HepG2 (cell line): ENCODE results near the gene CCDC83. TPM values are rescaled to one million over a fixed set of nuclear protein-coding genes. Genes with fewer than 3 reads are reported as not detected.

Experiments used
- ATAC-seq: fragments of 200-7000 bp; cut with Tn5 transposase; 3 replicates; pipeline ENCODE4 v1.9.1; 2020; ENCODE audit warnings: mild to moderate bottlenecking, moderate library complexity
- BruUV-seq: library from RNA; stranded (reverse); fragments of 400-500 nt; replicated peaks from 2 replicates; lab custom pipeline; 2021; lab: Mats Ljungman, UMichigan
- CTCF ChIA-PET: fragments of 300-600 bp; formaldehyde crosslinking; extraction: SDS; loops from one replicate; lab custom pipeline; 2021; ENCODE audit warnings: low total read pairs, inconsistent platforms, low intra/inter-chr PET ratio; lab: Yijun Ruan, JAX
- POLR2A ChIA-PET: fragments of 350-600 bp; sonication (Branson Sonifier 250); formaldehyde crosslinking; loops from one replicate; lab custom pipeline; 2020; ENCODE audit warnings: antibody characterized with exemption, inconsistent platforms; lab: Yijun Ruan, JAX
- DNase-seq: peaks from one replicate; pipeline ENCODE4 v3.0.0-alpha.2; 2015; ENCODE audit warnings: low spot score
- FAIRE-seq: peaks from 3 replicates; lab custom pipeline; 2011; peaks lifted over from hg19 to GRCh38; lab: Jason Lieb, UNC
- H2AFZ ChIP-seq: one replicate; pipeline ENCODE4 v1.6.1; 2011; ENCODE audit warnings: low read length, inconsistent platforms
- H3K27ac ChIP-seq: fragments of 300-600 bp; 3 replicates; pipeline ENCODE4 v1.8.0; 2011; ENCODE audit warnings: mixed run types, mild to moderate bottlenecking, mixed read lengths, low read length, inconsistent platforms; ENCODE audit not compliant: insufficient read depth; ENCODE audit errors: extremely low read length
- H3K27me3 ChIP-seq, 2 experiments: fragments of 200-600 bp in 1 of 2; 2 replicates in 1 of 2; 3 replicates in 1 of 2; pipeline versions ENCODE4 v1.6.0 to v1.8.0; 2011; ENCODE audit warnings: low read length in 2 of 2, mild to moderate bottlenecking in 2 of 2, moderate library complexity in 2 of 2, inconsistent platforms in 1 of 2; ENCODE audit not compliant: insufficient read depth in 2 of 2, control insufficient read depth in 1 of 2
- H3K36me3 ChIP-seq, 2 experiments: fragments of 200-600 bp in 1 of 2; replicated peaks in 1 of 2; 2 replicates in 1 of 2; 3 replicates in 1 of 2; pipeline versions ENCODE4 v1.5.1 to v1.8.0; 2011; ENCODE audit warnings: low read length in 2 of 2, inconsistent platforms in 1 of 2; ENCODE audit not compliant: insufficient read depth in 2 of 2, control insufficient read depth in 1 of 2
- H3K4me1 ChIP-seq: 2 replicates; pipeline ENCODE4 v1.5.1; 2012; ENCODE audit warnings: low read length, inconsistent platforms; ENCODE audit not compliant: insufficient read depth
- H3K4me2 ChIP-seq: 2 replicates; pipeline ENCODE4 v1.6.0; 2011; ENCODE audit warnings: low read depth, low read length, inconsistent platforms
- H3K4me3 ChIP-seq, 3 experiments: fragments of 200-600 bp in 1 of 3; sonication (generic), shearing (Covaris generic) in 1 of 3; replicated peaks in 1 of 3; 2 replicates each; pipeline ENCODE4 v1.5.1; 2011 to 2016; ENCODE audit warnings: low read length in 3 of 3, inconsistent platforms in 2 of 3, low read depth in 2 of 3, mild to moderate bottlenecking in 2 of 3, control low read depth in 1 of 3, mixed read lengths in 1 of 3; ENCODE audit not compliant: insufficient read depth in 1 of 3
- H3K79me2 ChIP-seq: one replicate; pipeline ENCODE4 v1.6.1; 2011; ENCODE audit warnings: low read length, inconsistent platforms; ENCODE audit not compliant: insufficient read depth
- H3K9ac ChIP-seq: 2 replicates; pipeline ENCODE4 v1.6.0; 2011; ENCODE audit warnings: mild to moderate bottlenecking, low read depth, low read length, inconsistent platforms; ENCODE audit not compliant: insufficient read depth
- H3K9me3 ChIP-seq: 2 replicates; pipeline ENCODE4 v1.5.1; 2012; ENCODE audit warnings: mild to moderate bottlenecking, low read length
- H4K20me1 ChIP-seq: 2 replicates; pipeline ENCODE4 v1.6.0; 2011; ENCODE audit warnings: inconsistent platforms, mild to moderate bottlenecking, low read length, moderate library complexity; ENCODE audit not compliant: insufficient read depth
- BORCS8-MEF2B ChIP-seq: sonication (generic); formaldehyde crosslinking; IDR thresholded peaks from 2 replicates; pipeline ENCODE4 v1.8.0; 2022; ENCODE audit warnings: mild to moderate bottlenecking, missing genetic modification reagents
- DMAP1 ChIP-seq: IDR thresholded peaks from 2 replicates; pipeline ENCODE4 v1.6.1; 2016
- ERF ChIP-seq: IDR thresholded peaks from 2 replicates; pipeline ENCODE4 v1.6.1; 2018; ENCODE audit warnings: missing biosample characterization, missing genetic modification reagents
- GLI4 ChIP-seq: sonication (generic); formaldehyde crosslinking; IDR thresholded peaks from 2 replicates; pipeline ENCODE4 v1.5.1; 2020; ENCODE audit warnings: missing genetic modification reagents, mild to moderate bottlenecking, moderate library complexity, borderline replicate concordance
- PRPF4 ChIP-seq: fragments of 200-400 bp; formaldehyde crosslinking; IDR thresholded peaks from 2 replicates; pipeline ENCODE4 v1.6.1; 2016; ENCODE audit warnings: low read length, low read depth; ENCODE audit not compliant: poor library complexity, severe bottlenecking
- TCF12 ChIP-seq, 2 experiments: fragments of 450-650 bp in 1 of 2; sonication (generic) in 1 of 2; formaldehyde crosslinking in 1 of 2; IDR thresholded peaks; 2 replicates each; pipeline versions ENCODE4 v1.6.1 to v1.8.0; 2017 to 2022; ENCODE audit warnings: antibody characterized with exemption in 1 of 2, mild to moderate bottlenecking in 1 of 2, missing genetic modification reagents in 1 of 2, moderate library complexity in 1 of 2
- ZNF12 ChIP-seq: sonication (generic); formaldehyde crosslinking; IDR thresholded peaks from 2 replicates; pipeline ENCODE4 v1.5.0; 2020; ENCODE audit warnings: missing genetic modification reagents
- ZNF17 ChIP-seq: sonication (generic); formaldehyde crosslinking; IDR thresholded peaks from 2 replicates; pipeline ENCODE4 v1.5.0; 2020; ENCODE audit warnings: mild to moderate bottlenecking, missing genetic modification reagents
- ZNF225 ChIP-seq: sonication (generic); formaldehyde crosslinking; IDR thresholded peaks from 2 replicates; pipeline ENCODE4 v1.4.0; 2020; ENCODE audit warnings: mild to moderate bottlenecking, missing genetic modification reagents
- ZNF235 ChIP-seq: sonication (generic); formaldehyde crosslinking; IDR thresholded peaks from 2 replicates; pipeline ENCODE4 v1.8.1; 2023; ENCODE audit warnings: mild to moderate bottlenecking, missing genetic modification reagents, borderline replicate concordance
- ZSCAN9 ChIP-seq: IDR thresholded peaks from 2 replicates; pipeline ENCODE4 v1.6.1; 2016; ENCODE audit warnings: borderline replicate concordance
- WGBS: methylation state at CpG from one replicate; pipeline ENCODE4 v1.1.6; 2017; ENCODE audit warnings: low lambda C conversion rate; 5-methylcytosine and 5-hydroxymethylcytosine counted together
- in situ Hi-C: cut with HindIII; loops from 2 replicates; pipeline ENCODE4 v1.10.0; 2017; ENCODE audit warnings: low pct_unique_long_range_greater_than_20kb; ENCODE audit not compliant: extremely low pct_ligation_motif_present
- intact Hi-C: fragments of 100-400 bp; cut with micrococcal nuclease; formaldehyde crosslinking; loops from one replicate; pipeline ENCODE4 v1.10.0; 2022; ENCODE audit not compliant: unreplicated experiment
- polyA plus RNA-seq, 8 experiments: library from polyadenylated mRNA; depleted of rRNA in 3 of 8; stranded (reverse) in 7 of 8; unstranded in 1 of 8; fragments of >200 nt; fragmentation: Illumina TruSeq in 4 of 8; extraction: Trizol in 4 of 8; gene quantifications; 2 replicates each; pipeline versions ENCODE4 v1.2.1 to v1.2.3, GENCODE V29; 2011 to 2016; ENCODE audit warnings: low read depth in 4 of 8, missing spikeins in 1 of 8, mixed read lengths in 1 of 8; ENCODE audit not compliant: insufficient read depth in 1 of 8
- total RNA-seq, 5 experiments: library from RNA; depleted of rRNA; stranded (reverse); fragments of >200 nt; fragmentation: Illumina TruSeq; extraction: Trizol; gene quantifications; 2 replicates each; pipeline ENCODE4 v1.2.3, GENCODE V29; 2016; ENCODE audit warnings: low read depth in 1 of 5
- TF ChIP-seq, protein P1 (sequence below): sonication (generic); formaldehyde crosslinking; IDR thresholded peaks from 2 replicates; pipeline ENCODE4 v1.5.1; 2020; ENCODE audit warnings: missing genetic modification reagents, mild to moderate bottlenecking, borderline replicate concordance
- TF ChIP-seq, protein P2 (sequence below): sonication (generic); formaldehyde crosslinking; IDR thresholded peaks from 2 replicates; pipeline ENCODE4 v1.4.0; 2020; ENCODE audit warnings: missing genetic modification reagents

The CCDC83 gene
- total and polyA plus RNA-seq, 2 of the 13 experiments (the other 11 are each of a cell fraction or from before 2014, with no cell fraction given): not detected

DNA sequence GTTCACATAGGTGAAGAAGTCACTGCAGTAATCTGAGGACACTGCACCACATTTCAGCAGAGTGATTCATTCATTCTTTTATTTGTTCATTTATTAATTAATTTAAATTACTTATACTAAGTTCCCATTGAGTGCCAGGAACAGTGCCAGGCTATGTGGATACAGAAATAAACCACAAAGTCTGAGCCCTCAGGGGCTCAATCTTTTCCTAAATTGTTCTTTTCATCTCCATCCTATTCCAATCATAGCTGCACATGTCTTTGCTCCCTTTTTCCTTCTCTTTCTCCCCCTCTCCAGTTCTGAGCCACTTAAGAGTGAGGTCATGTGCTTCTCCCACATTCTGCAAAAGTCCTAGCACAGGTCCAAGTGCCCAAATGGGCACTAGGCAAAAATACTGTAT lies 49.2 kb upstream of the CCDC83 start:
- Histone ChIP-seq H4K20me1 (no peaks in the 10 kb centered on the region), H3K36me3 (no peaks in the 10 kb centered on the region), H3K9ac (no peak overlapping the region), H3K4me3 (no peak overlapping the region), H2AFZ (no peak overlapping the region), H3K4me1 (peaks cover 10% of the 10 kb centered on the region), H3K9me3 (no peaks in the 10 kb centered on the region), H3K27ac (no peak overlapping the region), H3K4me2 (no peak overlapping the region), H3K27me3 (peaks cover 0 to 19% of the 10 kb centered on the region in 2 experiments; a peak in 2 of 5 replicates), H3K79me2 (no peaks in the 10 kb centered on the region)
- in situ Hi-C loops: no loop called here
- no peak for FAIRE-seq
- no peak for DNase-seq
- CTCF ChIA-PET: no interaction called here
- intact Hi-C loops: no loop called here
- TF ChIP-seq DMAP1 (CRISPR knock-in tag): no peak
- no peak for TF ChIP-seq PRPF4
- TF ChIP-seq, protein P1, sequence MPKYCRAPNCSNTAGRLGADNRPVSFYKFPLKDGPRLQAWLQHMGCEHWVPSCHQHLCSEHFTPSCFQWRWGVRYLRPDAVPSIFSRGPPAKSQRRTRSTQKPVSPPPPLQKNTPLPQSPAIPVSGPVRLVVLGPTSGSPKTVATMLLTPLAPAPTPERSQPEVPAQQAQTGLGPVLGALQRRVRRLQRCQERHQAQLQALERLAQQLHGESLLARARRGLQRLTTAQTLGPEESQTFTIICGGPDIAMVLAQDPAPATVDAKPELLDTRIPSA: no peak
- TF ChIP-seq BORCS8-MEF2B (CRISPR knock-in tag): no peak
- no peak for TF ChIP-seq ZNF235 (CRISPR knock-in tag)
- no peak for TF ChIP-seq TCF12 (IDR thresholded peaks at IDR 0.05)
- TF ChIP-seq TCF12 (CRISPR knock-in tag; IDR thresholded peaks at IDR 0.05): no peak
- TF ChIP-seq GLI4: no peak
- no TSS peak for BruUV-seq
- ATAC-seq: no peak
- POLR2A ChIA-PET: no interaction called here

DNA sequence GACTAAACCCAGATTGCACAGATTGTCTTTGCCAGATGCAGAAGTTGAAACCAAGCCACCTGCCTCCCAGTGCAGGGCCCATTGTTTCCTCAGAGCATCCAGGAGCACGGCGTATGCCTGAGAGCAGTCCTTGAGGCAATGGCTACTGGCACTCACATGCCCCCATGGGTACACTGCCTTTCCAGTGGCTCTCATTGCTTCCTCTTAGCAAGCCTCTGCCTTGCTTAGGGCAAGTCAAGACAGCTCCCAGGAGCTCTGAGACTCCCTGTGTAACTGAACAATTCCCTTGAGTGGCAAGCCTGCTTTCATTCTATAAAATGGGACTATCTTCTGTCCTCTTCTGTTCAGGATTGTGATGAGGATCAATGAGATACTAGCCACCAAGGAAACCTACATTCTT lies 48.3 kb upstream of the CCDC83 start:
- Histone ChIP-seq H3K4me3 (no peak overlapping the region), H3K4me1 (peaks cover 10% of the 10 kb centered on the region), H3K9ac (no peak overlapping the region), H3K27ac (no peak overlapping the region), H3K27me3 (peaks cover 0 to 25% of the 10 kb centered on the region in 2 experiments; a peak in 2 of 5 replicates), H2AFZ (no peak overlapping the region), H3K36me3 (no peaks in the 10 kb centered on the region), H3K4me2 (no peak overlapping the region), H3K9me3 (no peaks in the 10 kb centered on the region), H4K20me1 (no peaks in the 10 kb centered on the region), H3K79me2 (no peaks in the 10 kb centered on the region)
- no CpG with 5 or more reads among the region's 2 CpGs for WGBS
- ATAC-seq (no peak), FAIRE-seq (no peak), DNase-seq (no peak)
- in situ Hi-C loops: no loop called here
- no TSS peak for BruUV-seq
- POLR2A ChIA-PET: no interaction called here
- TF ChIP-seq, protein P2, sequence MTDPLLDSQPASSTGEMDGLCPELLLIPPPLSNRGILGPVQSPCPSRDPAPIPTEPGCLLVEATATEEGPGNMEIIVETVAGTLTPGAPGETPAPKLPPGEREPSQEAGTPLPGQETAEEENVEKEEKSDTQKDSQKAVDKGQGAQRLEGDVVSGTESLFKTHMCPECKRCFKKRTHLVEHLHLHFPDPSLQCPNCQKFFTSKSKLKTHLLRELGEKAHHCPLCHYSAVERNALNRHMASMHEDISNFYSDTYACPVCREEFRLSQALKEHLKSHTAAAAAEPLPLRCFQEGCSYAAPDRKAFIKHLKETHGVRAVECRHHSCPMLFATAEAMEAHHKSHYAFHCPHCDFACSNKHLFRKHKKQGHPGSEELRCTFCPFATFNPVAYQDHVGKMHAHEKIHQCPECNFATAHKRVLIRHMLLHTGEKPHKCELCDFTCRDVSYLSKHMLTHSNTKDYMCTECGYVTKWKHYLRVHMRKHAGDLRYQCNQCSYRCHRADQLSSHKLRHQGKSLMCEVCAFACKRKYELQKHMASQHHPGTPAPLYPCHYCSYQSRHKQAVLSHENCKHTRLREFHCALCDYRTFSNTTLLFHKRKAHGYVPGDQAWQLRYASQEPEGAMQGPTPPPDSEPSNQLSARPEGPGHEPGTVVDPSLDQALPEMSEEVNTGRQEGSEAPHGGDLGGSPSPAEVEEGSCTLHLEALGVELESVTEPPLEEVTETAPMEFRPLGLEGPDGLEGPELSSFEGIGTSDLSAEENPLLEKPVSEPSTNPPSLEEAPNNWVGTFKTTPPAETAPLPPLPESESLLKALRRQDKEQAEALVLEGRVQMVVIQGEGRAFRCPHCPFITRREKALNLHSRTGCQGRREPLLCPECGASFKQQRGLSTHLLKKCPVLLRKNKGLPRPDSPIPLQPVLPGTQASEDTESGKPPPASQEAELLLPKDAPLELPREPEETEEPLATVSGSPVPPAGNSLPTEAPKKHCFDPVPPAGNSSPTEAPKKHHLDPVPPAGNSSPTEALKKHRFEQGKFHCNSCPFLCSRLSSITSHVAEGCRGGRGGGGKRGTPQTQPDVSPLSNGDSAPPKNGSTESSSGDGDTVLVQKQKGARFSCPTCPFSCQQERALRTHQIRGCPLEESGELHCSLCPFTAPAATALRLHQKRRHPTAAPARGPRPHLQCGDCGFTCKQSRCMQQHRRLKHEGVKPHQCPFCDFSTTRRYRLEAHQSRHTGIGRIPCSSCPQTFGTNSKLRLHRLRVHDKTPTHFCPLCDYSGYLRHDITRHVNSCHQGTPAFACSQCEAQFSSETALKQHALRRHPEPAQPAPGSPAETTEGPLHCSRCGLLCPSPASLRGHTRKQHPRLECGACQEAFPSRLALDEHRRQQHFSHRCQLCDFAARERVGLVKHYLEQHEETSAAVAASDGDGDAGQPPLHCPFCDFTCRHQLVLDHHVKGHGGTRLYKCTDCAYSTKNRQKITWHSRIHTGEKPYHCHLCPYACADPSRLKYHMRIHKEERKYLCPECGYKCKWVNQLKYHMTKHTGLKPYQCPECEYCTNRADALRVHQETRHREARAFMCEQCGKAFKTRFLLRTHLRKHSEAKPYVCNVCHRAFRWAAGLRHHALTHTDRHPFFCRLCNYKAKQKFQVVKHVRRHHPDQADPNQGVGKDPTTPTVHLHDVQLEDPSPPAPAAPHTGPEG (CRISPR knock-in tag): no peak
- no peak for TF ChIP-seq ZNF225 (CRISPR knock-in tag)
- TF ChIP-seq ZNF17 (CRISPR knock-in tag): no peak
- no peak for TF ChIP-seq ZSCAN9 (CRISPR knock-in tag)
- TF ChIP-seq ZNF12 (CRISPR knock-in tag): no peak
- TF ChIP-seq ERF (CRISPR knock-in tag): no peak
- TF ChIP-seq, all 625 proteins: peak for 0
- CTCF ChIA-PET: no interaction called here
- intact Hi-C loops: no loop called here
